Activated CD4-positive, alpha-beta memory T cell treated with anti-CD3 and anti-CD28 coated beads, Interleukin-2, amount 10 ng/mL, durations not matched to agents 7 days and 5 days (primary cell): ENCODE results near the gene PFN2. TPM values are rescaled to one million over a fixed set of nuclear protein-coding genes. Genes with fewer than 3 reads are reported as not detected.

ENCODE experiments used
- CTCF ChIA-PET: fragments of 350-600 bp; sonication (Branson Sonifier 250); formaldehyde crosslinking; loops from one replicate; lab custom pipeline; 2021; ENCODE audit warnings: antibody characterized with exemption, inconsistent platforms; lab: Charles Lee
- POLR2A ChIA-PET: fragments of 350-600 bp; sonication (Branson Sonifier 250); formaldehyde crosslinking; loops from one replicate; lab custom pipeline; 2021; ENCODE audit warnings: antibody characterized with exemption; lab: Charles Lee
- DNase-seq: peaks from one replicate; pipeline ENCODE4 v3.0.0-alpha.2; 2020
- H3K27ac Mint-ChIP-seq: one replicate; pipeline ENCODE4 v1.8.0; 2021; ENCODE audit warnings: mild to moderate bottlenecking, mixed read lengths
- H3K27me3 Mint-ChIP-seq: one replicate; pipeline ENCODE4 v1.8.0; 2021; ENCODE audit warnings: mixed read lengths
- H3K36me3 Mint-ChIP-seq: one replicate; pipeline ENCODE4 v1.8.0; 2021; ENCODE audit warnings: low read depth, mixed read lengths
- H3K4me1 Mint-ChIP-seq: one replicate; pipeline ENCODE4 v1.8.0; 2021; ENCODE audit warnings: mixed read lengths
- H3K4me3 Mint-ChIP-seq: one replicate; pipeline ENCODE4 v1.8.0; 2021; ENCODE audit warnings: mild to moderate bottlenecking, mixed read lengths
- H3K9me3 Mint-ChIP-seq: one replicate; pipeline ENCODE4 v1.8.0; 2021; ENCODE audit warnings: mixed read lengths
- total RNA-seq, 2 experiments: library from RNA; stranded (reverse); gene quantifications; one replicate each; pipeline ENCODE4 v1.2.3, GENCODE V29; 2021

PFN2 gene
- total RNA-seq, 2 experiments from 2014 or later: 0.58 to 0.88 TPM

DNA sequence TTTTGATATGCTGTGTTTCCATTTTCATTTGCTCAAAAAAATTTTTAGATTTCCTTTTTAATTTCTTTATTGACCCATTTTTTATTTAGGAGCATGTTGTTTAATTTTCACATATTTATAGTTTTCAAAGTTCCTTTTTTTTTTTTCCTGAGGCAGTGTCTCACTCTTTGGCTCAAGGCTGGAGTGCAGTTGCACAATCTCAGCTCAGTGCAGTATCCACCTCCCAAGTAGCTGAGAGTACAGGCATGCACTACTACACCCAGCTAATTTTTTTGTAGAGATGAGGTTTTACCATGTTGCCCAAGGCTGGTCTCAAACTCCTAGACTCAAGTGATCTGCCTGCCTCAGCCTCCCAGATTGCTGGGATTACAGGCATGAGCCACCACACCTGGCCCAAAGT, 36.2 kb downstream of the PFN2 start:
- peaks cover 24% of the 10 kb centered on the region for H3K36me3 Mint-ChIP-seq
- no peaks in the 10 kb centered on the region for H3K27me3 Mint-ChIP-seq
- H3K27ac Mint-ChIP-seq: no peak overlapping the region
- CTCF ChIA-PET: no interaction called here
- no peaks in the 10 kb centered on the region for H3K9me3 Mint-ChIP-seq
- H3K4me3 Mint-ChIP-seq: no peak overlapping the region
- H3K4me1 Mint-ChIP-seq: peaks cover 11% of the 10 kb centered on the region
- no peak for DNase-seq
- POLR2A ChIA-PET: no interaction called here

DNA sequence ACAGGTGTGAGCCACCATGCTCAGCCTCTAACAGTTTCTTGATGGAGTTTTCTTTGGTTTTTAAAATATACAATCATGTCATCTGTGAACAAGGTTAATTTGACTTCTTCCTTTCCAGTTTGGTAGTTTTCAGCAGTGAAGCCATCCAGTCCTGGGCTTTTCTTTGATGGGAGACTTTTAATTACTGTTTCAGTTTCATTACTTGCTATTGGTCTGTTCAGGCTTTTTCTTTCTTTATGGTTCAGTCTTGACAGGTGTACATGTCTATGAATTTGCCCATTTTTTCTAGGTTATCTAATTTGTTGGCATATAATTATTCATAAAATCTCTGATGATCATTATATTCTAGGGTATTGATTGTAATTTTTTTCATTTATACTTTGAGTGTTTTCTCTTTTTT, 36.8 kb downstream of the PFN2 start:
- ChIA-PET CTCF (no interaction called here), POLR2A (no interaction called here)
- no peaks in the 10 kb centered on the region for H3K27me3 Mint-ChIP-seq
- peaks cover 25% of the 10 kb centered on the region for H3K36me3 Mint-ChIP-seq
- no peak overlapping the region for H3K27ac Mint-ChIP-seq
- no peak overlapping the region for H3K4me3 Mint-ChIP-seq
- peaks cover 6% of the 10 kb centered on the region for H3K4me1 Mint-ChIP-seq
- no peak for DNase-seq
- H3K9me3 Mint-ChIP-seq: no peaks in the 10 kb centered on the region

DNA sequence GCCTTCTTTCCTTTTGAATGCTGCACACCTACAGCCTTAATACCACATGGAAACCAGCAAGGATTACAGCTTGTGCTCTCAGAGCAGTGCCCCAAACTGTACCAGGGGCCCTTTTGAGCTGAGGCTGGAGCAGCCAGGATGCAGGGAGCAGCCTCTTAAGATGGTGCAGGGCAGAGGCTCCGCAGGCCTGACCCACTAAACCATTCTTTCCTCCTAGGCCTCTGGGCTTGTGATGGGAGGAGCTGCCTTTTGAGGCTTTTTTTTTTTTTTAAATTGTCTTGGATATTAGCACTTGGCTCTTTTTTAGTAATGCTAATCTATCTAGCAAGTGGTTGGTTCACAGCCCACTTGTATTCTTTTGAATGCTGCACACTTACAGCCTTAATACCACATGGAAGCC, 37.7 kb downstream of the PFN2 start:
- Mint-ChIP-seq H3K9me3 (no peaks in the 10 kb centered on the region), H3K27ac (no peak overlapping the region), H3K36me3 (peaks cover 23% of the 10 kb centered on the region), H3K27me3 (no peaks in the 10 kb centered on the region), H3K4me3 (no peak overlapping the region), H3K4me1 (peaks cover 6% of the 10 kb centered on the region)
- DNase-seq: no peak
- POLR2A ChIA-PET: no interaction called here
- CTCF ChIA-PET: interaction anchor here (0.7 kb wide), 1 partner anchor 125 kb away, joined by 4 read pairs; no protein-coding TSS in a partner anchor

DNA sequence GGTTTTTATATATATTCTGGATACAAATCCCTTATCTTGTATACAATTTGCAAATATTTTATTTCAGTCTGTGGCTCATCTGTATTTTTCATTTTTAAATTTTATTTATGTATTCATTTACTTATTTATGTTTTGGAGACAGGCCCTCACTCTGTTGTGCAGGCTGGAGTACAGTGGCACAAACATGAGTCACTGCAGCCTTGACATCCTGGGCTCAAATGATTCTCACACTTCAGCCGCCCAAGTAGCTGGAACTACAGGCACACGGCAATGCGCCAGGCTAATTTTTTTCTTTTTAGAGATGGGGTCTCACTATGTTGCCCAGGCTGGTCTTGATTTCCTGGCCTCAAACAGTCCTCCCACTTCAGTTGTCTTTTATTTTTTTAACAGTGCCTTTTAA, 50.6 kb downstream of the PFN2 start:
- POLR2A ChIA-PET: no interaction called here
- CTCF ChIA-PET: no interaction called here
- H3K4me3 Mint-ChIP-seq: no peak overlapping the region
- no peaks in the 10 kb centered on the region for H3K9me3 Mint-ChIP-seq
- no peak overlapping the region for H3K27ac Mint-ChIP-seq
- no peaks in the 10 kb centered on the region for H3K4me1 Mint-ChIP-seq
- H3K36me3 Mint-ChIP-seq: peaks cover 29% of the 10 kb centered on the region
- no peak for DNase-seq
- no peaks in the 10 kb centered on the region for H3K27me3 Mint-ChIP-seq

DNA sequence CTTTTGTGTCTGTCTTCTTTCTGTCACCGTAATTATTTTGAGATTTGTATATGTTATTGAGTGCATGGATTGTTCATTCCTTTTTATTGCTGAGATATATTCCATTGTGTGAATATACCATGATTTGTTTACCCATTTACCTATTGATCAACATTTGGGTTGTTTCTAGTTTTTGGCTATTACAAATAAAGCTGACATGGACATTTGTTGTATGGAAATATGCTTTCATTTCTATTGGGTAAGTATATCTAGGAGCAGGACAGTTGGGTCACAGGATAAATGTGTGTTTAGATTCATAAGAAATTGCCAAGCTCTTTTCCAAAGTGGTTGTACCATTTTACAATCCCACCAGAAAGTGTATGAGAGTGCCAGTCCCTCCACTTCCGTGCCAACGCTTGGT, 51.2 kb downstream of the PFN2 start:
- no peaks in the 10 kb centered on the region for H3K27me3 Mint-ChIP-seq
- H3K9me3 Mint-ChIP-seq: no peaks in the 10 kb centered on the region
- no peaks in the 10 kb centered on the region for H3K4me1 Mint-ChIP-seq
- DNase-seq: no peak
- no peak overlapping the region for H3K4me3 Mint-ChIP-seq
- H3K36me3 Mint-ChIP-seq: peaks cover 29% of the 10 kb centered on the region
- ChIA-PET POLR2A (no interaction called here), CTCF (interaction anchor here (0.5 to 1.7 kb wide), 2 partner anchors 9 to 16 kb away, joined by 3 to 5 read pairs; no protein-coding TSS in a partner anchor)
- no peak overlapping the region for H3K27ac Mint-ChIP-seq

DNA sequence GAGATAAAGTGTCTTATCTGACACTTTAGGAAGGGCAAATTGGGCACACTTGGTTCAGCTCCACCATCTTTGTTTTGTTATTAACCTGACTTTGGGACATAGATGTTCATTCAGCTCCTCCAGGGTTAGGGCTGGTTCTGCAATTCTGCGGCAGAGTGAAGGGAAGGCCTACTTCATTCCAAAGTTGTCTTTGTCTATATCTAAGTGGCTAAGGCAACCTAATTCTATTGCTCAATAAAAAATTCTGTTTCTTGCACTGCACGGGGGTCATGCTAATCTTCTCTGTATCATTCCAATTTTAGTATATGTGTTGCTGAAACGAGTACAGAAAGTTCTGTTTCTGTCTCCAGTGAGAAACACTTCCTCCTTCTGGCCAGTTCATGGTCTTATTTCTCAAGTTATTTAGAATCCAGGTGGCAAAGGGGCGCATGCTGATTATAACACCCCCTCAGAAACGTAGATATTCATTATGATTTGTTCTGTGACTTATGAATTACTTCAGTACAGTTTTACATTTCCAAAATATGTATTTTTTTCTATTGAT, 53.5 kb downstream of the PFN2 start:
- H3K4me3 Mint-ChIP-seq: no peak overlapping the region
- H3K9me3 Mint-ChIP-seq: no peaks in the 10 kb centered on the region
- CTCF ChIA-PET: no interaction called here
- DNase-seq: no peak
- no peak overlapping the region for H3K27ac Mint-ChIP-seq
- POLR2A ChIA-PET: no interaction called here
- H3K27me3 Mint-ChIP-seq: no peaks in the 10 kb centered on the region
- no peaks in the 10 kb centered on the region for H3K4me1 Mint-ChIP-seq
- H3K36me3 Mint-ChIP-seq: peaks cover 30% of the 10 kb centered on the region

Other genes with a start within 250 kb of the PFN2 start
- 10 to 100 TPM; 26.3 to 28.9 TPM for gene COMMD2, start 218.4 kb downstream of the PFN2 start, total RNA-seq
- gene ANKUB1, start 178.3 kb downstream of the PFN2 start, total RNA-seq: not detected
- gene RNF13, start 157.7 kb downstream of the PFN2 start, total RNA-seq: 10 to 100 TPM; 37.2 to 42.4 TPM